T-helper 1 cell treated with Interleukin-12 subunit alpha and Interleukin-12 subunit beta and Interleukin-4 antibody, amounts not matched to agents 30 μg/mL and 1 μg/mL, for 36 hours (primary cell): ENCODE results near the gene DIP2C.

Experiments
- H3K27ac Mint-ChIP-seq: one replicate; pipeline ENCODE4 v1.8.0; 2021; ENCODE audit warnings: mild to moderate bottlenecking, mixed read lengths
- H3K27me3 Mint-ChIP-seq: one replicate; pipeline ENCODE4 v1.8.0; 2021; ENCODE audit warnings: low read depth, mixed read lengths
- H3K36me3 Mint-ChIP-seq: one replicate; pipeline ENCODE4 v1.8.0; 2021; ENCODE audit warnings: low read depth, mixed read lengths
- H3K4me1 Mint-ChIP-seq: one replicate; pipeline ENCODE4 v1.8.0; 2021; ENCODE audit warnings: low read depth, mixed read lengths
- H3K4me3 Mint-ChIP-seq: one replicate; pipeline ENCODE4 v1.8.0; 2021; ENCODE audit warnings: mild to moderate bottlenecking, moderate library complexity, mixed read lengths
- H3K9me3 Mint-ChIP-seq: one replicate; pipeline ENCODE4 v1.8.0; 2021; ENCODE audit warnings: mixed read lengths

The DIP2C gene

DNA sequence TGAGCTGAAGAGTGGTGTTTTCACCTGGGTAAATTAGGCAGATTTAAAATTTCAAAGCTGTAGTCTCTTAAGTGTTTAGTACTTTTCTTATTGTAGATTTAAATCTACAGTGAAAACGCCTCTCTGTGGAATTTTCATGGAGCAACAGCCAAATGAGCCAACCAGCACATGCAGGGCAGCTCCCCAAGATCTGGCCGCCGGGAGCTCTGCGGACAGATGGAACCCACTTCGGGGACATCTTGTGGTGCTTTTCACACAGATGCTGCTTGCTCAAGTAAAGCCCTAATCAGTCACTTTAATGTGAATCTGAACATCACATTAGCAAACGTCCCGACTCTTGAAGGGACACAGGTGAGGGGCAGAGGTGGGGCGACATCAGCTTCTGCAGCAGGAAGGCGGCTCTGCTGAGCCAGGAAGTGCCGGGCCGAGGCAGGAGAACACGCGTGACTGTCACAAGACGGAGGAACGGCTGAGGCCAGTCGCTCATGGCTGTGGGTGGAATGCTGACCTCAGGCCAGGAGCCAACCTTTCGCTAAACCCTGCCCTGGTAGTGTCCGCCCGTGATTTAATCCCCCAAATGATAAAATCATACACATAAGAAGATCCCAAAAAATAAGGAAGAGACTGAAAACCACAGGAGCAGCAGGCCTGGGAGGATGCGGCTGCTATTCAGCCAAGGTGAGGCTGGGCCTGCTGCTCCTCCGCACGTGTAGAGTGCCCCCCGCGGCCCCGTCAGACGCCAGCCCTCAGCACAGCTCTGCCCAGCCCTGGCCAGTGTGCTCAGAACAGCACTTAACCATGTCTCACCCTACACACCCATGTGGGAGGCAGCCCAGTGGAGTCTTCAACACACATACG lies 297.4 kb downstream of the DIP2C start:
- H3K4me3 Mint-ChIP-seq, result no peak overlapping the region
- H3K9me3 Mint-ChIP-seq, result no peaks in the 10 kb centered on the region
- no peaks in the 10 kb centered on the region for H3K36me3 Mint-ChIP-seq
- H3K4me1 Mint-ChIP-seq, result no peaks in the 10 kb centered on the region
- H3K27me3 Mint-ChIP-seq, result no peaks in the 10 kb centered on the region
- no peak overlapping the region for H3K27ac Mint-ChIP-seq

- no peak overlapping the region for H3K27ac Mint-ChIP-seq
- no peaks in the 10 kb centered on the region for H3K4me1 Mint-ChIP-seq
- no peaks in the 10 kb centered on the region for H3K9me3 Mint-ChIP-seq
These were observed 298.2 kb downstream of the DIP2C start for GRCh38 chr10:391305-391704.

DNA sequence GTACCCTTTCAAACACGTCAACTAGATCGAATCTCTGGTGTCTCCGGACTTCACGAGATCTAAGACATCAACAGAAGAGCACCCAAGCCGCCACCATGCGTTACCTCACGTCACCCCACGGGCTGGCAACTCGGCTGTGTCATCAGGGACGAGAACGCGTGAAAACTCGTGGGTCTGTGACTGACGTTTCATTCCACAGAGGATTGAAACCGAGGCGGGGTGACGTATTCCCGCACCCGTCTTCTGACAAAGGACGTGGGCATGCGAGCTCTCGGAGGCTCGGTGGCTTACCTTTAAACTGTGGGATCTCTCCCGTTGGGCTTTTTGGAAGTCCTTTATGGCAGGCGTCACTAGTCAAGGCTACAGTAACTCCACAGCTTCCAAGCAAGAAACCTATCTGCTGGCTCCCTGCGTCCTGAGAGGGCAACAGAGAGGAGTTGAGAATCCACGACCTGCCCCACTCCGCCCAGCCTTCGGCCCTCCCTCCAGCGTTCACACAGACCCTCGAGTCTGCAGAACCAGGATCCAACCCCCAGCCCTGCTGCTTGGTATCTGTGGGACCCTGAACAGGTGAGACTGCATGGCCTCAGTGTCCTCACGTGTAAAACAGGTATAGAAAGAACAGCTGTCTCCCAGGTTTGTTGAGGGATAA lies 298.9 kb downstream of the DIP2C start:
- H3K4me1 Mint-ChIP-seq, result no peaks in the 10 kb centered on the region
- H3K4me3 Mint-ChIP-seq, result no peak overlapping the region
- no peaks in the 10 kb centered on the region for H3K27me3 Mint-ChIP-seq
- H3K9me3 Mint-ChIP-seq, result no peaks in the 10 kb centered on the region
- no peaks in the 10 kb centered on the region for H3K36me3 Mint-ChIP-seq
- H3K27ac Mint-ChIP-seq, result no peak overlapping the region

More at GRCh38 chr10:391305-391704, 298.2 kb downstream of the DIP2C start:
- Mint-ChIP-seq H3K27me3 (no peaks in the 10 kb centered on the region), H3K4me3 (no peak overlapping the region), H3K36me3 (no peaks in the 10 kb centered on the region)

- H3K27ac Mint-ChIP-seq, result no peak overlapping the region
- no peaks in the 10 kb centered on the region for H3K36me3 Mint-ChIP-seq
- no peaks in the 10 kb centered on the region for H3K4me1 Mint-ChIP-seq
- H3K9me3 Mint-ChIP-seq, result no peaks in the 10 kb centered on the region
- no peaks in the 10 kb centered on the region for H3K27me3 Mint-ChIP-seq
- H3K4me3 Mint-ChIP-seq, result no peak overlapping the region
These were observed 299.5 kb downstream of the DIP2C start for GRCh38 chr10:389836-390448.

GRCh38 chr10:389261-389790 lies 300.1 kb downstream of the DIP2C start:
- Mint-ChIP-seq H3K9me3 (no peaks in the 10 kb centered on the region), H3K27me3 (no peaks in the 10 kb centered on the region), H3K27ac (no peak overlapping the region), H3K4me1 (no peaks in the 10 kb centered on the region), H3K4me3 (no peak overlapping the region), H3K36me3 (no peaks in the 10 kb centered on the region)

DNA sequence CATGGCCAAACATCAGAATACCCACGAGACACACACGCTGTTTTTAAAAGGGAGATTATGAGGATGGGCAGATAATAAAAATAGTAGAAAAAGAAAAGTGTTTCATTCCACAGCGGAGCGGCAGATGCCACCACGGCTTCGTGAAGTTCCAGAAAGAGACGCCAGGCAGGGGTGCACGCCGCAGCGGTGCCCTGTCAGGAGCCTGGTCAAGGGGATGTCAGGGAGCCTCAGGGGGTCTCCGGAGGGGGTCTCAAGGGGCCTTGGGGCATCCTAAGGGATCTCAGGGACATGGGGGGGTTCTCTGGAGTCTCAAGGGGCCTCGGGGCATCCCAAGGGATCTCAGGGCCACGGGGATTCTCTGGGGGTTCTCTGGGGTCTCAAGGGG lies 300.8 kb downstream of the DIP2C start:
- H3K4me1 Mint-ChIP-seq, result no peaks in the 10 kb centered on the region
- H3K9me3 Mint-ChIP-seq, result no peaks in the 10 kb centered on the region
- no peaks in the 10 kb centered on the region for H3K27me3 Mint-ChIP-seq
- no peak overlapping the region for H3K27ac Mint-ChIP-seq
- H3K4me3 Mint-ChIP-seq, result no peak overlapping the region
- no peaks in the 10 kb centered on the region for H3K36me3 Mint-ChIP-seq

DNA sequence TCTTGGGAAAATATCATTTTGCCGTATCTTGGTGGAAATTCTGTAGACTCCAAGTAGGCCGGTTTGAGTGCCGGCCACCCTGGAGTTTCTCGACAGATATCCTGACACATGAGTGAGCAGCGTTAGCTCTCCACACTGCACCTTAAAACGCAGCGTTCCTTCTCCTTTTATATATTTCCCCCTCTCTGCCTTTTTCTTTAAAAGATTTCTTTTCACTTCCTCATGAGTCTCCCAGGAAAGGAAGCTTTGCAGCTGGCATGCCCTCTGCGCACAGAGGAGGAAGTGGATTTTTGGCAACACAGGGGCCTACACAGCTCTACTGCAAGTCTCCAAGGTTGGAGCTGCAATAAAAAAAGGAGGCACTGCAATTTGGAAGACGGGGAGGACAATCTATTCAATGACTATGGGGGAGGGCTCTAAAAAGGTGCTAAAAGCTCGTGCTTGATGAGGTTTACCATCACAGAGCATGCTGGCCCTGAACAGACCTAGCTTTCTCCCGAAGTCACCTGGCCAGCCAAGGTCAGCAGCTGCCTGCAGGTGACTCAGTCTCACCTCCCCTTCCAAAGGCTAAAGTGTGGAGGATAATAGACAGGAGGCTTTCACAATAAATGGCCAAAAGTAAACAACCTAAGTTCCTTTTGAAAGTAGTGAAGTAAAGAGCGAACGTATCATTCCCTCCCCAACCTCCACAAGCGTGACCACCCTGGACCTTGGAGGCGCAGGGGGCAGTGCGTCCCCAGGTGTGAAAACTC lies 301.4 kb downstream of the DIP2C start:
- Mint-ChIP-seq H3K4me1 (no peaks in the 10 kb centered on the region), H3K27ac (no peak overlapping the region), H3K36me3 (no peaks in the 10 kb centered on the region), H3K9me3 (no peaks in the 10 kb centered on the region), H3K4me3 (no peak overlapping the region), H3K27me3 (no peaks in the 10 kb centered on the region)

DNA sequence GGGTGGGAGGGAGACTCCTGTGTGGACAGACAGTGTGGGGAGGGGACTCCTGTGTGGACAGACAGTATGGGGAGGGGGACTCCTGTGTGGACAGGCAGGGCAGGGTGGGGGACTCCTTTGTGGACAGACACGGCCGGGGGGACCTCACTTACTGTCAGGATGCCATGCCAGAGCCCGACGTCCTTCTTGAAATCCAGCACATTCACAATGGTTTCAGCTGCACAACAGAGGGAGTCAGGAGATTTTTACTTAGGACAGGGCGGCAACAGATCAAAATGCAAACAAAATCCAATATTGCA lies 301.9 kb downstream of the DIP2C start:
- Mint-ChIP-seq H3K27me3 (no peaks in the 10 kb centered on the region), H3K27ac (no peak overlapping the region)

GRCh38 chr10:386771-387592 lies 302.5 kb downstream of the DIP2C start:
- Mint-ChIP-seq H3K27ac (no peak overlapping the region), H3K9me3 (no peaks in the 10 kb centered on the region), H3K36me3 (no peaks in the 10 kb centered on the region), H3K4me3 (no peak overlapping the region), H3K4me1 (peaks cover 1% of the 10 kb centered on the region), H3K27me3 (no peaks in the 10 kb centered on the region)

More for the DNA sequence above, 301.9 kb downstream of the DIP2C start:
- H3K4me1 Mint-ChIP-seq, result no peaks in the 10 kb centered on the region
- H3K36me3 Mint-ChIP-seq, result no peaks in the 10 kb centered on the region
- no peak overlapping the region for H3K4me3 Mint-ChIP-seq
- H3K9me3 Mint-ChIP-seq, result no peaks in the 10 kb centered on the region

DNA sequence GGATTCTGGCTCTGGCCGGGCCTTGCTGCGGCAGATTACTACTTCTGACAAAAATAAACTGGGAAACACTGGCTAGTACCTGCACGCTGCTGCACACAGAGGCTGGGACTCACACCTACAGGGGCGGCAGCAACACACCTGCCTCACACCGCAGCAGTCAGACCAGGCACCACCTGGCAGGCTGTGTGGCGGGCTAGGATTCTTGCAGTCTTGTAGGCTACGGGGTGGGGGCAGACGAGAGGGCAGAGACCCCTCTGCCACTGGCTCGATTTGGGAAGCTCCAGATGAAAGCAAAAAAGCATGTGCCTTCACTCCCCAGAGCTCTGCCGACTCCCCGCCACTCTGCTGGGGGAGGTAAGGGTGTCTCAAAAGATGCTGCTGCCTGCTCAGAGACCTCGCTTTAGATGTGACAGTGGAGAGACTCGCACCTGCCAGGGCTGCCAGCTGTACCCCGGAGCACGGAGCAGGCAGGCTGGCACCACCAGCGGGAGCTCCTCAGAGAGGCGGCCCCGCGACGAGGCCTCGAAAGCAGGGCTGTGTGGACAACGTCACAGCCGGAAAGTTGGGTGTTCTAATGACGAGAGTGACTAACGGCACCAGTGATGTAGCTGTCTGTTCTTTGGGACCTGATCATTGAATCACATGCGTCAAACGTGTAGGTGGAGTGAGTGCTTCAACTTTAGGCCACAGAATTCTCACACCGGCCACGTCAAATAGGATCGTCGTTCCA lies 303.7 kb downstream of the DIP2C start:
- no peak overlapping the region for H3K27ac Mint-ChIP-seq
- peaks cover 7% of the 10 kb centered on the region for H3K4me1 Mint-ChIP-seq
- peaks cover 4% of the 10 kb centered on the region for H3K36me3 Mint-ChIP-seq

DNA sequence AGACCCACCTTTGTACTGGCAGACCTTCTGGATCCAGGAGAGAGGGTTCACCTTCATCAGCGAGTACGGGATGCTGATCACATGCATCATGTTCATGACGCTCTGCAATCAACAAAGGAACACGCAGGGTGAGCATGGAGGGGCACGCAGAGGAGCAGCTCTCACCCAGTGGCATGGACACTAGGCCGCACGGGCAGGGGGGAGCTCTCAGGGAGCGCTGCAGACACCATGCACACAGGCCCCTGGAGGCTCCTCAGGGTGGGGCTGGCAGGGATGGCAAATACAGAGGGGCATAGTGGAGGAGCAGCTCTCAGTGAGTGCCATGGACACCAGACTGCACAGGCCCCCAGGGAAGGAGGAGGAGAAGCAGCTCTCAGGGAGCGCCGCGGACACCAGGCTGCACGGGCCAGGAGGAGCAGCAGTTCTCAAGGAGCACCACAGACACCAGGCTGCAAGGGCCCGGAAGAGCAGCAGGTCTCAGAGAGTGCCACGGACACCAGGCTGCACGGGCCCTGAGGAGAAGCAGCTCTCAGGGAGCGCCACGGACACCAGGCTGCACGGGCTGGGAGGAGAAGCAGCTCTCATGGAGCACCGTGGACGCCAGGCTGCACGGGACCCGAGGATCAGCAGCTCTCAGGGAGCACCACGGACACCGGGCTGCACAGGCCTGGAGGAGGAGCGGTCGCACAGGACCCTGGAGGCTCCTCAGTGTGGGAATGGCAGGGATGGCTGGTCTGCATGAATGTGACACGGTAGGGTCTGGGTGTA lies 304.7 kb downstream of the DIP2C start:
- no peak overlapping the region for H3K27ac Mint-ChIP-seq
- no peak overlapping the region for H3K4me3 Mint-ChIP-seq
- peaks cover 4% of the 10 kb centered on the region for H3K36me3 Mint-ChIP-seq
- peaks cover 3% of the 10 kb centered on the region for H3K9me3 Mint-ChIP-seq
- peaks cover 10% of the 10 kb centered on the region for H3K27me3 Mint-ChIP-seq
- peaks cover 7% of the 10 kb centered on the region for H3K4me1 Mint-ChIP-seq

More for the DNA sequence above, 303.7 kb downstream of the DIP2C start:
- Mint-ChIP-seq H3K9me3 (peaks cover 3% of the 10 kb centered on the region), H3K4me3 (no peak overlapping the region), H3K27me3 (peaks cover 4% of the 10 kb centered on the region)

- H3K27ac Mint-ChIP-seq, result no peak overlapping the region
- peaks cover 4% of the 10 kb centered on the region for H3K36me3 Mint-ChIP-seq
- H3K27me3 Mint-ChIP-seq, result peaks cover 11% of the 10 kb centered on the region
- no peak overlapping the region for H3K4me3 Mint-ChIP-seq
- H3K9me3 Mint-ChIP-seq, result peaks cover 3% of the 10 kb centered on the region
- peaks cover 7% of the 10 kb centered on the region for H3K4me1 Mint-ChIP-seq
These were observed 305.9 kb downstream of the DIP2C start for GRCh38 chr10:383519-383918.

GRCh38 chr10:381805-382204 lies 307.7 kb downstream of the DIP2C start:
- Mint-ChIP-seq H3K36me3 (peaks cover 4% of the 10 kb centered on the region), H3K4me3 (no peak overlapping the region), H3K27me3 (peaks cover 11% of the 10 kb centered on the region), H3K9me3 (peaks cover 3% of the 10 kb centered on the region), H3K27ac (peak overlapping the region; percentile 51), H3K4me1 (peaks cover 7% of the 10 kb centered on the region)
